NOMO-1 treated with dmso at 0.1 percent for 144 hours (cell line): ENCODE data around the gene DNAJC25.
"Not testable (repeated sequence)": the region's sequence is repeated elsewhere in the genome, so short reads cannot be mapped to it uniquely, and the experiment has no call there.

ENCODE experiments used
- DNase-seq: peaks from one replicate; lab custom pipeline; 2025; ENCODE audit not compliant: unreplicated experiment; lab: John Stamatoyannopoulos, UW

The DNAJC25 gene

GRCh38 chr9:111663301-111663823 lies 32.2 kb downstream of the DNAJC25 start:
- no peak for DNase-seq

- DNase-seq, result no peak
Observed at GRCh38 chr9:111668026-111668573, 37.0 kb downstream of the DNAJC25 start.

GRCh38 chr9:111668601-111669000 lies 37.5 kb downstream of the DNAJC25 start:
- DNase-seq, result not testable (repeated sequence)

GRCh38 chr9:111674319-111674718 lies 43.2 kb downstream of the DNAJC25 start:
- no peak for DNase-seq

- DNase-seq, result no peak
Observed at GRCh38 chr9:111676116-111676515, 45.0 kb downstream of the DNAJC25 start.

- DNase-seq, result no peak
Observed at GRCh38 chr9:111678293-111678692, 47.2 kb downstream of the DNAJC25 start.

GRCh38 chr9:111679199-111679598 lies 48.1 kb downstream of the DNAJC25 start:
- no peak for DNase-seq

- DNase-seq, result no peak
Observed at GRCh38 chr9:111683392-111683791, 52.3 kb downstream of the DNAJC25 start.

GRCh38 chr9:111691672-111692329 lies 60.7 kb downstream of the DNAJC25 start:
- DNase-seq, result no peak

- no peak for DNase-seq
Observed at GRCh38 chr9:111696796-111697195, 65.7 kb downstream of the DNAJC25 start.

- no peak for DNase-seq
Observed at GRCh38 chr9:111700776-111701175, 69.6 kb downstream of the DNAJC25 start.
